ENCODE data around the gene IRF2BP1. TPM values are rescaled to one million over a fixed set of nuclear protein-coding genes. Genes with fewer than 3 reads are reported as not detected.
A peak's percentile ranks its signal among the peaks of the same experiment; 100 is the strongest.

IRF2BP1 gene
- total RNA-seq, 1 donor from 2014 or later = 32.9 TPM

DNA sequence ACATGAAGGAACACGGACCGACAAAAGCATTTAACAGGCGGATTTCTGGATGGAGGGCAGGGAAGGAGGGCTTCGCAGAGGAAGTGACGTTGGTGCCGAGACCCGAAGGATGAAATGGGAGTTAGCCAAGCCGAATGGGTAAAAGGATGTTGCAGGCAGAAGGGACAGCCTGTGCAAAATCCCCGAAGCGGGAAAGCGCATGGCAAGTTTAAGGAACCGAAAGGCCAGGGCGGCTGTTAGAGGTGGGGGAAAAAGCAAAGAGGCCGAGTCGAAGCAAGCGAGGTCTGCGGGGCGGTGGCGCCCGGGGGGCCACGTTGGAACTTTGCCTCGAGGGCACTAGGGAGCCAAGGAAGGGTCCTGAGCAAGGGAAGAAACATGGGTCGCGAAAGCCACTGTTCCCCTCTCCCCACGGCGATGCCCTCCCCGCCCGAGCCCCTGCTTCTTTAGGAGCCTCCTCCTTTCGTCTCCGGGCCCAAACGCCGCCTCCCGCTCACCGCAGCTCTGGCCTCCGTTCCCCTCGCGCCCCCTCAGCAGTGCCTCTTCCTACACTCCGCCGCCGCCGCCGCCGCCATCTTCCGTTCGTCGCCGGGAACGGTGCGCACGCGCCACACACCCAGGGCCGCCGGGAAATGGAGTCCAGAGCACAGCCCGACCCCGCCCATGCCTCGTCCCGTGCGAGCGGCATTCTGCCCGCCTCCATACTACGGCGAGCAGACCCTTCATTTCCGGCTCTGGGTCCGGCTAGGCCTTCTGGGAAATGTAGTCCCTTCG is 23.2 kb downstream of the IRF2BP1 start, which contains the start of gene SYMPK:
SYMPK (minus strand) TSS at position 584 of the 771 bp plus-strand sequence. CDS start 8,652 bp downstream, outside the sequence.
- TF ChIP-seq, protein P1, sequence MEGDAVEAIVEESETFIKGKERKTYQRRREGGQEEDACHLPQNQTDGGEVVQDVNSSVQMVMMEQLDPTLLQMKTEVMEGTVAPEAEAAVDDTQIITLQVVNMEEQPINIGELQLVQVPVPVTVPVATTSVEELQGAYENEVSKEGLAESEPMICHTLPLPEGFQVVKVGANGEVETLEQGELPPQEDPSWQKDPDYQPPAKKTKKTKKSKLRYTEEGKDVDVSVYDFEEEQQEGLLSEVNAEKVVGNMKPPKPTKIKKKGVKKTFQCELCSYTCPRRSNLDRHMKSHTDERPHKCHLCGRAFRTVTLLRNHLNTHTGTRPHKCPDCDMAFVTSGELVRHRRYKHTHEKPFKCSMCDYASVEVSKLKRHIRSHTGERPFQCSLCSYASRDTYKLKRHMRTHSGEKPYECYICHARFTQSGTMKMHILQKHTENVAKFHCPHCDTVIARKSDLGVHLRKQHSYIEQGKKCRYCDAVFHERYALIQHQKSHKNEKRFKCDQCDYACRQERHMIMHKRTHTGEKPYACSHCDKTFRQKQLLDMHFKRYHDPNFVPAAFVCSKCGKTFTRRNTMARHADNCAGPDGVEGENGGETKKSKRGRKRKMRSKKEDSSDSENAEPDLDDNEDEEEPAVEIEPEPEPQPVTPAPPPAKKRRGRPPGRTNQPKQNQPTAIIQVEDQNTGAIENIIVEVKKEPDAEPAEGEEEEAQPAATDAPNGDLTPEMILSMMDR (IDR thresholded peaks at IDR 0.05; ENCODE audit: insufficient read depth, low read length, poor library complexity, severe bottlenecking) = no peak
- peak within 1 kb of the TSS; percentile 84 for H3K4me3 ChIP-seq (ENCODE audit: low read depth, low read length)
- peaks cover 2% of the 10 kb centered on the region for H3K36me3 ChIP-seq (ENCODE audit: control insufficient read depth, insufficient read depth, low read length)
- peak; percentile 90 for DNase-seq (ENCODE audit: low read depth)
- H3K27me3 ChIP-seq (ENCODE audit: control insufficient read depth, insufficient read depth, low read length) = peaks cover 13% of the 10 kb centered on the region

DNA sequence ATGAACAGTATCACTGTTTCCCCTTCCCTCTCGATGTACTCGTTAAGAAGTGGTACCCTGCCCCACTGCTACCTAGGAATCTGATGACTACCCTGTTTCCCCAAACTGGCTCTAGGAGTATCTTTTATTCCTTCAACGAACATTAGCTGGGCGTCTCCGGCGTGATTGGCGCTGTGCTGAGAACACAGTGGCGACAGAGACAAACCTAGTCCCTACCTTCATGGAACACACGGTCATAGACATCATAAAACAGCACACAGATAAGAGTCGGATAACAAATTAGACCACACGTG is 23.7 kb downstream of the IRF2BP1 start:
- peak overlapping the region; percentile 84 for H3K4me3 ChIP-seq (ENCODE audit: low read depth, low read length)
- no peak for DNase-seq (ENCODE audit: low read depth)
- H3K36me3 ChIP-seq (ENCODE audit: control insufficient read depth, insufficient read depth, low read length) = peaks cover 2% of the 10 kb centered on the region
- H3K27me3 ChIP-seq (ENCODE audit: control insufficient read depth, insufficient read depth, low read length) = peaks cover 13% of the 10 kb centered on the region
- TF ChIP-seq, protein P1 (IDR thresholded peaks at IDR 0.05; ENCODE audit: insufficient read depth, low read length, poor library complexity, severe bottlenecking) = no peak

DNA sequence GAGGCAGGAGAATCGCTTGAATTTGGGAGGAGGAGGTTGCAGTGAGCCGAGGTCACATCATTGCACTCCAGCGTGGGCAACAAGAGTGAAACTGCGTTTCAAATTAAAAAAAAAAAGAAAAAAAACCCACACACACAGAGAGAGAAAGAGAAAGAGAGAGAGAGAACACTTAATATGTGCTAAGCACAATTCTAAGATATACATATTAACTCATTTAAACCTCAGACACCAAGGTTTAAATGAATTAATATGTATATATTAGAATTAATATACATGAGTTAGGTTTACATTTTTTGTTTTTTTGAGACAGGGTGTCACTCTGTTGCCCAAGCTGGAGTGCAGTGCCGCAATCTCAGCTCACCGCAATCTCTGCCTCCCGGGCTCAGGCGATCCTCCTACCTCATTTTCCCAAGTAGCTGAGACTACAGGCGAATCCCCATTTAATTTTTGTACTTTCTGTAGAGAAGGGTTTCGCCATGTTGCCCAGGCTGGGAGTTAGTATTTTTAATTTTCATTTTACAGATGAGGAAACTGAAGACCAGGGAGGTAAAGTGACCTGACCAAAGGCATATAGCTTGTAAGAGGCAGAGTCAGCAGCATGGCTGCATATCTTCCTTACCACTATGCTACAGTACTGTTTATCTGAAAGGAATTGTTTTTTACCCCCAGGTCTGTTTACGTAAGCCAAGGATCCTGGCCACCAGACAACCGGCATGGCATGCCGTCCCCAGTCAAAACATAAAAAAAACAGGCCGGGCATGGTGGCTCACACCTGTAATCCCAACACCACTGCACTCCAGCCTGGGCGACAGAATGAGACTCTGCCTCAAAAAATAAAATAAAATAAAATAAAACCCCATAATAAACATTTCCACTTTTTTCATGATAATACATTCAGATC is 25.3 kb downstream of the IRF2BP1 start:
- H3K4me3 ChIP-seq (ENCODE audit: low read depth, low read length) = no peak overlapping the region
- H3K36me3 ChIP-seq (ENCODE audit: control insufficient read depth, insufficient read depth, low read length) = peaks cover 2% of the 10 kb centered on the region
- TF ChIP-seq, protein P1 (IDR thresholded peaks at IDR 0.05; ENCODE audit: insufficient read depth, low read length, poor library complexity, severe bottlenecking) = no peak
- no peak for DNase-seq (ENCODE audit: low read depth)
- H3K27me3 ChIP-seq (ENCODE audit: control insufficient read depth, insufficient read depth, low read length) = peaks cover 12% of the 10 kb centered on the region

DNA sequence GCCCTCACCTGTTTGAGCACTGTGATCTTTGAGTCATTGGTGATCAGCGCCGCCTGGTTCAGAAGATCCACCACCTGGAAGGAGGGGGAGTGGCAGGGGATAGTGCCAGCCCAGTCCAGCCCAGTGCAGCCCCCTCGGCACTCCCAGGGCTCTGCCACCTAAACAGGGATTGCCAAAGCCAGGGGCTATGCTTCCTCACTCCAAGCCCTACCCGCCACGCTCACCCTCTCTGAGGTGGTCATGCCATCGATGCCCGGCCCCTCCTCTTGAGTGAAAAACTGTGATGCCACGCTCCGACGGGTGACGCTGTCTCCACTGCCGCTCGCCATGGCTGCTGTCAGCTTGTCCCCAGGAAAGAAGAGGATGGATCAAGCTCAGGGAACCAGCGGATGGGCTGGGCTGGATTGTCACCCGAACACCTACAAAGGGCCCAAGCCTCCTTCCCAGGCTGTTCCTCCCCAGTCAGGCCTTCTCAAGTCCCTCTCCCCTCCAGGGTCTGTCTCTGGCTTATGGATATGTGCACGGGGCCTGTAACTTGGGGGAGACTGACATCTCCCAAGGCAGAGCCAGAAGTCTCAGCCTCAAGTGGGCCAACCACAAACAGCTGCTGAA is 31.7 kb downstream of the IRF2BP1 start:
- H3K27me3 ChIP-seq (ENCODE audit: control insufficient read depth, insufficient read depth, low read length) = no peaks in the 10 kb centered on the region
- peaks cover 5% of the 10 kb centered on the region for H3K36me3 ChIP-seq (ENCODE audit: control insufficient read depth, insufficient read depth, low read length)
- DNase-seq (ENCODE audit: low read depth) = no peak
- H3K4me3 ChIP-seq (ENCODE audit: low read depth, low read length) = no peak overlapping the region
- TF ChIP-seq, protein P1 (IDR thresholded peaks at IDR 0.05; ENCODE audit: insufficient read depth, low read length, poor library complexity, severe bottlenecking) = no peak

DNA sequence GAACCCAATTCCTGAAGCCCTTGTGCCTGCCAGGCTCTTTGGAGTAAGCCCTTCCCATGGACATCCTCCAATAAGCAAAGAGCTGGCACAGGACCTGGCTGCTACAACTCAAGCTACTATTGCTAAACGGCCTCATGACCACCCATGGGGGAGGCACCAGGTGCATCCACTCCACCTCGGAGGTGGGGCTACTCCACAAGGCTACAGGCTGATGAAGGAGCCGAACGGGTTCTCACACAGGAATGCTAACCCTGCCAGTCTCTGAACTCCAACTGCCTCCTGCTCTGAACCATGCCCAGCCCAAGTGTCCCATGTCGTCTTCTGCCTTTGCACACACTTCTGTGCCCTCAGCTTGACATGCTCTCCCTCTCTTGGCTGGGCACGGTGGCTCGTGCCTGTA is 33.0 kb downstream of the IRF2BP1 start:
- DNase-seq (ENCODE audit: low read depth) = no peak
- Histone ChIP-seq H3K36me3 (ENCODE audit: control insufficient read depth, insufficient read depth, low read length) (peaks cover 3% of the 10 kb centered on the region), H3K27me3 (ENCODE audit: control insufficient read depth, insufficient read depth, low read length) (no peaks in the 10 kb centered on the region), H3K4me3 (ENCODE audit: low read depth, low read length) (no peak overlapping the region)
- TF ChIP-seq, protein P1 (IDR thresholded peaks at IDR 0.05; ENCODE audit: insufficient read depth, low read length, poor library complexity, severe bottlenecking) = no peak
